ENCODE measurements around the gene VASH2.

Gene VASH2

GRCh38 chr1:212933815-212934471 is 16.4 kb upstream of the VASH2 start:
- no peak for DNase-seq

- no peak for DNase-seq
Observed at GRCh38 chr1:212935387-212935981, 14.9 kb upstream of the VASH2 start.

- DNase-seq, result no peak
Observed at GRCh38 chr1:212937034-212937433, 13.3 kb upstream of the VASH2 start.

- DNase-seq, result no peak
Observed at GRCh38 chr1:212938846-212939245, 11.5 kb upstream of the VASH2 start.

- no peak for DNase-seq
Observed at GRCh38 chr1:212941452-212941851, 8.9 kb upstream of the VASH2 start.

- DNase-seq, result no peak
Observed at GRCh38 chr1:212942679-212943392, 7.5 kb upstream of the VASH2 start.

- DNase-seq, result no peak
Observed at GRCh38 chr1:212943393-212943710, 7.0 kb upstream of the VASH2 start.

- no peak for DNase-seq
Observed at GRCh38 chr1:212944229-212944901, 6.0 kb upstream of the VASH2 start.

GRCh38 chr1:212945056-212945455 is 5.3 kb upstream of the VASH2 start:
- DNase-seq, result no peak

GRCh38 chr1:212945463-212946160 is 4.7 kb upstream of the VASH2 start:
- DNase-seq, result no peak

- no peak for DNase-seq
Observed at GRCh38 chr1:212946872-212947271, 3.5 kb upstream of the VASH2 start.

GRCh38 chr1:212949771-212950170 is 570 bp upstream of the VASH2 start:
- DNase-seq, result no peak

GRCh38 chr1:212951126-212951946 is 995 bp downstream of the VASH2 start:
- DNase-seq, result no peak

- no peak for DNase-seq
Observed at GRCh38 chr1:212951947-212952640, 1.8 kb downstream of the VASH2 start.

- no peak for DNase-seq
Observed at GRCh38 chr1:212952641-212952976, 2.3 kb downstream of the VASH2 start.

GRCh38 chr1:212953321-212953720 is 3.0 kb downstream of the VASH2 start:
- DNase-seq, result no peak

GRCh38 chr1:212954514-212954913 is 4.2 kb downstream of the VASH2 start:
- no peak for DNase-seq

GRCh38 chr1:212955098-212955497 is 4.8 kb downstream of the VASH2 start:
- no peak for DNase-seq

GRCh38 chr1:212955961-212956620 is 5.8 kb downstream of the VASH2 start:
- DNase-seq, result no peak

- no peak for DNase-seq
Observed at GRCh38 chr1:212957546-212957945, 7.2 kb downstream of the VASH2 start.

- no peak for DNase-seq
Observed at GRCh38 chr1:212958175-212958574, 7.8 kb downstream of the VASH2 start.
